Brain pericyte (primary cell): ENCODE results near the gene HMSD.

Experiments
- DNase-seq: peaks from one replicate; pipeline ENCODE4 v3.0.0-alpha.2; 2012; ENCODE audit warnings: low read depth, low spot score

The HMSD gene

DNA sequence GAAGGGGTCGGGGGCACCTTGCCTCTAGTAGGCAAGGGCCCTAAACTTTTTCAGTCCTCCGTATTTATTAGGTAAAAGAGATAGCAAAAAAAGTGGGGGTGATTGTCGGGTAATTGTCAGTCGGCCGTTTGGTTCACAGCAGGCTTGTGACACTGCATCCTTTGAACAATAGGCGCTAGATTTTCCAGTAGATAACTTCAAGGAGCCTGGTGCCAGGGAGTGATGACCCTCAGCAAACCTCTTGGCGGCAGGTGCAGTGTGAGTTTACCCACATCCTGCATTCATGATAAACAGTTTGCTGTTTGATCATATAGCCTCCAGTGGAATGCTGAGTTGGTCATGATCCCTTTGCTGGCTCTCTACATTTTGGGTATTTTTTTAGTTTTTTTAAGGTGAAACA lies 43.6 kb downstream of the HMSD start:
- no peak for DNase-seq

DNA sequence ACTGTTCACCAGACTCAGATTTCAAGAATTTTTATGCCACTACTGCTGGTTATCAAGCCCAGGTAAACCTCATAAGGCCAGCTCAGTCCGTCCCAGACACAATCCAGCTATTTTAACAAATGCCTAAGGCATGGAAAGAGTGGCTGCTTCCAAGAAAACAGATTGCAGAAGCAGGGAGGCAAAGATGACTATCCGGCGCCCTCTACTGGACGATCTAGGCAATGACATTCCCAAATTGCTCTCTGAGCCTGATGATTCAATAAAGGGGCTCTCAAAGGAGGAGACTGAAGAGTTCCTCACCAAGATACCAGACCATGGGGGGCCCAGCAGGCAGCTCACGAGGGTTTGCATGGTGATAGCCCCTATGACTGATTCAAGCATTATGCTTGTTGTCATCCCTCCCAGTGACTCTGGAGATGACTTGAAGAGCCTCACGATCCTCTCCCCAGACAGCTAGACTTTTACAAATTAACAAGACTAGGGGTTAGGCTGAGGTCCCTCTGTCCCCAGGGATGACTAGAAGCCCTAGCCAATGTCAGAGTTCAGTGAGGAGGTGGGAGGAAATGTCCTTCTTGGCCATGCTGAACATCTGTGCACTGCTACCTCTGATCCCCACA lies 45.8 kb downstream of the HMSD start:
- DNase-seq: no peak

GRCh38 chr18:63997041-63997440 lies 47.9 kb downstream of the HMSD start:
- DNase-seq: no peak

- no peak for DNase-seq
Measured at GRCh38 chr18:63997606-63998005, 48.5 kb downstream of the HMSD start.

- DNase-seq: no peak
Measured at GRCh38 chr18:63999871-64000270, 50.8 kb downstream of the HMSD start.

DNA sequence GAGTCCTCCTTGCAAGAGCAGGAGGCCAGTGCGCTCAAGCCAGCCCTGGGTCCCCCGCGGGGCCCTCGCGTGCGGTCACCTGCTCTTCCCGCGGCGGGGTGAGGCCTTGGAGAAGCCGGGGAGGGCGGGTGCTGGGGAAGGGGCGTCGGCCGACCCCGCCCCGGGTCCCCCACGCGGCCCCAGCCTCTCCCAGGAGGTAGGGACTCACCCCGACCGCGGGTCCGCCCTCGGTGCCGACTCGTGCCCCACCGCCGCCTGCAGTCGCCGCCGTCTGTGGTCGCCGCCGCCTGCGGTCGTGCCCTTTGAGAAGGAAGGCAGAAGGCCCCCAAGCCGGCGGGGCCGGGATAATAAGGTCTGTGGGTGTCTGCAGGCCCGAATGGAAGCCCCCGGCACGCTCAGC lies 53.5 kb downstream of the HMSD start:
- DNase-seq: no peak

DNA sequence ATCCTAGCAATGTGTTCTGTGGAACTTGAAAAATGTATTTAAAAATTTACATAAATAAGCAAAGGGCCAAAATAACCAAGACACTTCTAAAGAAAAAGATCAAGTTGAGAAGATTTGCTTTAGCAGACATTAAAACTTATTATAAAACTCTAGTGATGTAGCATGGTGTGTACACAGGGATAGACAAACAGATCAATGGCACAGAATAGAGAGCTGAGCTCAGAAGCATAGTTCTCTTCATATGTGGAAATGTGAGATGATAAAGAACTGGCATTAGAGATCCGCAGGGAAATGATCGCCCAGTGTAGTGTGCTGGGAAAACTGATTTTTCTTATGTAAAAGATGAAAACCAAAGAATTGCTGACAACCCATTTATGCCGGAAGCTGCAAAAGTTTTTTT lies 60.2 kb downstream of the HMSD start:
- DNase-seq: no peak
